GM21447 (cell line): Measurements from ENCODE around the gene CHST5.

Experiments
- ATAC-seq: cut with Tn5 transposase; IDR thresholded peaks from one replicate; pipeline ENCODE4 v1.9.1; 2021; ENCODE audit not compliant: unreplicated experiment

CHST5 gene

DNA sequence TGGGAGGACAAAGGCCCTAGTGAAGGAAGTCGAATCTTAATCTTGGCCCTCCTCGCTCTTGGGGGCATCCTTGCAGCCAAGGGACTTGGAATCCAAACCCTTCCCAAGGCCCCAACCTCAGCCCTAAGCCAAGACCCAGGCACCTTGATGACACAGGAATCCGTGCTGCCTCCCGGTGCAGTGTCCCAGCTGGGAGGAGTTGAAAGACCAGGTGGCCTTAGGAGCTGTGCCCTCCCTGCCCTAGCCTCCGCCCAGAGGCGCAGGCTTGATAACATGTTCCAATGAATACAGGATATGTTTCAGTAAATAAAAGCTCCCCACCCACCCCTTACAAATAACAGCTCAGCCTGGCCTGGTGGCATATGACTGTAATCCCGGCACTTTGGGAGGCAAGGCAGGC is at the start of gene CHST5:
Gene CHST5, minus strand, starts transcription at position 208 of the 400 bp plus-strand sequence. CDS start 5,724 bp downstream, outside the sequence.
- ATAC-seq, result no peak

GRCh38 chr16:75584108-75584507 is 48.2 kb upstream of the CHST5 start:
- ATAC-seq, result peak; percentile 62

DNA sequence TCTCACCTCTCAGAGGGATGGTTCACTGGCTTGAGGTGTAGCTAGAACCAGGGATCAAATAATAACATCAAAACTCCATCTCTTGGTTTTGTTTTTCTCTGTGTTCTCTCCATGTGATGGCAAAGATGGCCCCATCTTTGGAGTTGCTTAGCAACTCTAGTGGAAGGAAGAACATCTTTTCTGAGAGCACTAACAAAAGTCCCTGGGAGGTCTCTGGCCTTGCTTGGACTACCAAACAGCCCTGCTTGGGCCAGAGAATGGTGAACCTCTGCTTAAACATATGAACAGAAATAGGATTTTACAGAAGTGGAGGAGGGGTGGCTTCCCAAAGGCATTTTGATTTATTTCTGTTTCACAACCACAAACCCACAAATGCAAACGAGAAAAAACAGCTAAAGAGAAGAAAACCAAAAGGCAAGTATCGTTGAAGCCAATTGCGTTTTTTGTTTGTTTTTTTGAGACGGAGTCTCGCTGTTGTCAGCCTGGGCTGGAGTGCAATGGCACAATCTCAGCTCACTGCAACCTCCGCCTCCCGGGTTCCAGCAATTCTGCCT is 43.5 kb upstream of the CHST5 start:
- no peak for ATAC-seq

DNA sequence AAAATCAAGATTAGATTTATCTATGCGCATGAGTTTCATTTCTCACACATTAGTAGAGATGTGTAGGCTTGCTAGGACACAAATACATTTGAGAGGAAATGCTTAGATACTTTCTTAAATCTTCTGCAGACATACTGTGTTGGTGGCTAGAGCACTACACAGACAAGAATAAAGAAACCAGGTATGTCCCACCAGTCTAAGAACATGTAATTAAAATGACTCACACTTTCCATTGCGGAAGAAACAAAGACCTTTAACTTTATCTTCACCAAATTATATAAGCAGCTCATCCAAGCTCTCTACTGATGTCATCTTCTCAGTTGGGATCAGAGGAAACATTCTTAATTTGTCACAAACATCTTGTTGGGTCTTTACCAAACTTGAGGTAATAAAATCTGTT is 42.8 kb upstream of the CHST5 start:
- no peak for ATAC-seq

DNA sequence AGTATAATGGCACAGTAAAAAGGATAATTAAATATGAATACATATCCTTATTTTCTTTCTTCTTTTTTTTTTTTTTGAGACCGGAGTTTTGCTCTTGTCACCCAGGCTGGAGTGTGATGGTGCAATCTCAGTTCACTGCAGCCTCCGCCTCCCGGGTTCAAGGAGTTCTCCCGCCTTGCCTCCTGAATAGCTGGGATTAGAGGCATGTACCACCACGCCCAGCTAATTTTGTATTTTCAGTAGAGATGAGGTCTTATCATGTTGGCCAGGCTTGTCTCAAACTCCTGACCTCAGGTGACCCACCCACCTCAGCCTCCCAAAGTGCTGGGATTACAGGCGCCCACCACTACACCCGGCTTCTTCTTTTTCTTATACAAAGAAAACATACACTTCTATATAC is 42.3 kb upstream of the CHST5 start:
- ATAC-seq, result no peak

DNA sequence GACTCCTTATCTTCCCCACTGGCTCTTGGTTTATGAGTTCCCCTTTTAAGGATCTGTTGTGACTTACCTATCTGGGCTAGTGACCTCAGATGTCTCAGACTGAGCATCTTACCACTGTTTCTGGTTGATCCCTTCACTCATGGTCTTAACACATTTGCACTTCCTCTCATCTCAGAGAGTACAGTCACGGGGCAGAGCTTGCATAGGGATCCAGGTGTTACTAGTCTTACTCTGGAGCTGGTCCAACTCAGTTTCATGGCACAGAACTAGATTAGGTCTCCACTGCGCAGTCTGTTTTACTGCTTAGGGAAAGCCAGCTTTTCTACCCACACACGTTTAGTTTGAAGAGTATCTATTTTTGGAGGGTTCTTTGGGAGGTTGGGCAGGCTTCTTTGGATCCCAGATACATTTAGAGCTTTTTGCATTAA is 40.5 kb upstream of the CHST5 start:
- peak; percentile 64 for ATAC-seq

GRCh38 chr16:75575958-75576357 is 40.0 kb upstream of the CHST5 start:
- ATAC-seq, result no peak

DNA sequence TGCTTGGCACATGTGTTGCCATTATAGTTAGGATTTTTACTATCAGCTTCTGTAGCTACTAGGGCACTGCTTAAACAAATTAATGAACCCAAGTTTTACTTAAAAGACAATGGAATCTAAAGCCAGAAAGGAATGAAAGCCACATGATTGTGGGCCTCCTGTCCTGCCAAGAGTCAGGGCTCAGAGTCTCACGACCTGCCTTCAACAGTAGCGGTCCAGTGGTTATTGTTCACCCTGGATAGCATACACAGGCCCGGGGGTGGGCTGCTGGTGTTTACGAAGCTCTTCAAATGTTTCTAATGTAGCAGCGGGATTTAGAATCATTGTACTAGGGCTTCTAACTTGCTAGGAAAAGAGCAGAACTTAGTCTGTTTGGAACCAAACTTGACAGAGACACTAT is 38.0 kb upstream of the CHST5 start:
- ATAC-seq, result no peak

DNA sequence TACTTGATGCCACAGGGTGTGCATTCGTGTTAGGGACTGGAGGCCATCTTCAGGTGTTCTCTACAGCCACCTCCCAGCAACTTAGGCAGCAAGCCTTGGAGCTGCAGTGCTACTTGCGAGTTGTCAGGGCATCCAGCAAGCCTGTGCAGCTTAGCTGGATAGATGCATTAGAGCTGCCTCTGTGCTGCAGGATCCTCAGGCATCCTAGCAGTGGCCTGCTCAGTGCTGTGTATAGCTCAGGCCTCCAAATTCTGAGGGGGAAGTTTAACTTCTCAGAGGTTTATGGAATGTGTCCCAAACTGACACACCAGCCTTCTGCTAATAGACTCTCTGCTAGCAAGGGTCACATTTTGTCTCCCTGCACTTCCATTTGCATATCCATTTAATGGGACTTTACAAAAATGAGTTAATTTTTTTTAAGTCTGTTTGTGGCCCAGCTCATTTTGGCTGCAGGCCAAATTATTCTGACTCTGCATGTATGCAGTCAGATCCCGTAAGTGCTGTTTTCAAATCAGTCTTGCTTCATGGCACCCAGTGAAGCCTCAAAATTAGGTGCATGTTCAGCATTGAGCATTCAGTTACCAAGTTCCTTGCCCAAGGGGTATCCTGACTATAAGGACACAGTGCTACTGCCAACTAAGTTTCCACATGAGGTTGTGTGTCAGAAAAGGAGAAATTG is 37.1 kb upstream of the CHST5 start:
- no peak for ATAC-seq

GRCh38 chr16:75570396-75571065 is 34.6 kb upstream of the CHST5 start:
- no peak for ATAC-seq

- ATAC-seq, result no peak
These were observed 32.0 kb upstream of the CHST5 start for GRCh38 chr16:75567911-75568310.

DNA sequence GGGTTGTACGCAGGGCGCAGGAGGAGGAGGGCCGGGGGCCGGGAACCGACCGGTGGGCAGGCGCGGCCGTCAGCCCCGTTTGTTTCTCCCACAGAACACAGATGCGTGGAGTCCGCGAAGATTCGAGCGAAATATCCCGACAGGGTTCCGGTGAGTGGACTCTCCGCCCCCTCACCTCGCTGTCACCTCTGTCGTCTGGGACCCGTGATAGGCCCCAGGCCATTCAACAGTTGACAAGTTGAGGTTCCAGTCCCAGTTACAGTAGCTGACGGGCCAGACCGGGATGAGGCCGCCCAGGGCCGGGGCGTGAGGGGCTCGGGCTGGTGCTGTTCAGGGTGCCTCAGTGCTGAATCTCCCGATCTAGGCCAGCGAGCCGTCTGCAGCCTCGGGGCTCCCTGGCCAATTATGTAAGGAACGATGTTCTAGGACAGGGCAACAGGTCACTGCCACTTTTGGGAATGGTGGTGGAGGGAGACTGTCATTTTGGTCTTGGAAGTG is 30.9 kb upstream of the CHST5 start:
- no peak for ATAC-seq

GRCh38 chr16:75566040-75566757 is 30.3 kb upstream of the CHST5 start, which contains the start of gene GABARAPL2:
Gene GABARAPL2, plus strand, starts transcription at chr16:75566379. Its CDS starts 108 bp downstream, at chr16:75566487.
- ATAC-seq, result peak; percentile 63

- ATAC-seq, result peak; percentile 15
These were observed 29.7 kb upstream of the CHST5 start for GRCh38 chr16:75565640-75566039.

- no peak for ATAC-seq
These were observed 23.9 kb upstream of the CHST5 start for GRCh38 chr16:75559564-75560372.

DNA sequence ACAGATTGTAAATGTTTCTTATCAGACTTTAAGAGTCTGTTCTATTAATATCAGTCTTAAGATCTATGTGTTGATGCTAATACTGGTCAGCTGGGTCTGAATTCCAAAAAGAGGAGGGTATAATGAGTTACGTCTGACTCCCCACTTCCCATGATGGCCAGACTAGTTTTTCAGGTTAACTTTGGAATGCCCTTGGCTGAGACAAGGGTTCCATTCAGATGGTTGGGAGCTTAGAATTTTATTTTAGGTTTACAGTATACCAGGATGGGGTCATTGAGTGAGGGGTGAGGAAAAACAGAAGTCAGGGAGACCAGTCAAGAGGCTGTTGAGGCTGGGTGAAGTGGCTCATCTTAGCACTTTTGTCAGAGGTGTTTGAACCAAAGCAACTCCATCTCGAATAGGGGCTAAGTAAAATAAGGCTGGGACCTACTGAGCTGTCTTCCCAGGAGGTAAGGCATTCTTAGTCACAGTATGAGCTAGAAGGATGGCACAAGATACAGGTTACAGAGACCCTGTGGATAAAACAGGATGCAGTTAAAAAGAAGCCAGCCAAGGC is 23.0 kb upstream of the CHST5 start:
- ATAC-seq, result no peak

DNA sequence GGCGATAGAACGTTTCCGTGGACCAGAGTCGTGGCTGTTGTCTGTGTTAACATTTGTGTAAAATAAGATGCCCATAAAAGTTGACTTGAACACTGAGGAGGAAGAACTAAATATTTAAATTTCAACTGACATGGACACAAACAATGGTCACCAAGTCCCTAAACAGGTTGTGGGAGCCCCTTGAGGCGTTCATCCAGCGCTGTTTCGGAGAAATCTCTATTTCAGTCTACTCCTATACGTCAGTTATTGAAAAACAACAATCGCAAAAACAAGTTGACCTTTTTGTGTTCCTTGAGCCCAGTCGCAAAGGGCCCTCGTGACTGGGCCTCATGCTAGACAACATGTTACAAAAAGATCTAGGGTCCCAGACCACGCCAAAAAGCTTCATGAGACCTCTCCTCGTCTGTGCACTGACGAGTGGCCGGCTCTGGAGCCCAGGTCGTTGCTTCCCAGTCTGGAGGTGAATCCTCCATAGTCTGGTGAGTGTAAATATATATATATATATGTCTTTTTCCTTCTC is 20.6 kb upstream of the CHST5 start:
- ATAC-seq, result no peak

DNA sequence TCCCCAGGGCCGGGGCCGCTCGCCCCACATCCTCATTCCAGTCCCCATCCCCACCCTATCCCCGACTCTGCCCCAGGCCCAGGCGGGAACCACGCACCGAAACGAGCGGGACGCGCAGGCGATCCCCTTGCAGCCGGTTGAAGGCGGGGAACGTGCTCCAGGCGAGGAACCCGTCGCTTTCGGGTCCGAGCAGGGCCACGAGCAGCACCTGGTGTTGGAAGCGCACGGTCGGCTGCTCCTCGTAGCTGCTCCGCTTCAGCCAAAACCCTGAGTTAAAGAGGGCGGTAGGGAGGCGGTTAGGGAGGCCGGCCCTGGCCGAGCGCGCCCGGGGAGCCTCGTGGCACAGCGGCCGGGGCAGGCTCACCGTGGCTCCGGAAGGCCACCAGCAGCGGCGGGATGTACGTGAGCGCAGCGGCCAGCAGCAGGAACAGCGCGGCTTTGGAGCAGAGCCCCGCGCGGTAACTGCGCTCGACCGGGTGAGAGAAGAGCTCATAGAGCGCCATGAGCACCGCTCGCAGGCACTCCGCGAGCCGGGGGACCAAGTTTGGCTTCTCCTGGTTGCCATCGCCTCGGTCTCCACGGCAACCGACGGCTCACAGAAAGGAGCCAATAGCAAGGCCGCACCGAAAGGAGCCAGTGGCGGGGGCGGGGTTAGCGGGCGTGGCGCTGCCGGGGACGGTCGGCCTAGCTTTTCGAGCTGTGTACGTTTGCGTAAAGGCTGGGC is 20.0 kb upstream of the CHST5 start, which contains the start of gene TMEM231:
Gene TMEM231, minus strand, starts transcription at position 546 of the 724 bp plus-strand sequence. Its CDS starts 43 bp downstream, at position 503.
- ATAC-seq, result peak; percentile 96

GRCh38 chr16:75555213-75555706 is 19.4 kb upstream of the CHST5 start:
- peak; percentile 37 for ATAC-seq
